ENCODE results near the gene HTRA3. TPM values are rescaled to one million over a fixed set of nuclear protein-coding genes. Genes with fewer than 3 reads are reported as not detected.

The HTRA3 gene
- total RNA-seq, 4 donors from 2014 or later, result 3.3 to 22.5 (median 10.3) TPM

DNA sequence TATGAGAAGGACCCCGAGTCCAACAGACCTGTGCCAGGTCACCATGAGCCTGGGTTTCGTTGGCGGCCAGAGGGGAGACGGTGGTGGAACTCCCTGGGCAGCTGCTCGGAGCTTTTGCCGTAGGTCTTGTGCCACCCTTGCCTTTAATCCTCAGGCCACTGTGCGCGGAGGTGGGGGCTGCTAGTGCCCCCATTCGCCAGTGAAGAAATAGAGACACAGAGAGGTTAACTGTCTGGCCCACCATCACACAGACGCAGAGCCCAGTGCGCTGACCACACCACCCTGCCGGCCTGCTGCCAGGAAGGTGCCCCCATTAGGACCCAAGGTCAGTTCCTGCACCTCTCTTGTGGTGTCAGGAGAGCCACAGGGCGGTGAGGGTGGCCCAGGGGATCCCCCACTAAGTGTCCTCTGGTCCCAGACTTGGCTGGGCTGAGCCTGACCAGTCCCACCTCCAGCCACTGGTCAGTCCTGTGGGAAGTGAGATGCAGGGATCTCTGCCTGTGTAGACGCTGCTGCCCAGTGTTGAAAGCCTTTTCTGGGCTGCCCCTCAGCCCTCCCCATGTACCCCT is 28.3 kb upstream of the HTRA3 start:
- Histone ChIP-seq H3K4me1 (peaks cover 17% of the 10 kb centered on the region), H3K27ac (no peak overlapping the region), H3K4me3 (no peak overlapping the region), H3K9me3 (no peaks in the 10 kb centered on the region), H3K27me3 (no peaks in the 10 kb centered on the region), H3K36me3 (peaks cover 11% of the 10 kb centered on the region)
- whole genome bisulfite sequencing, result 91% methylated on average over 10 of the region's 14 CpGs
- TF ChIP-seq EP300 (IDR thresholded peaks at IDR 0.05), result no peak
- TF ChIP-seq, protein P1, sequence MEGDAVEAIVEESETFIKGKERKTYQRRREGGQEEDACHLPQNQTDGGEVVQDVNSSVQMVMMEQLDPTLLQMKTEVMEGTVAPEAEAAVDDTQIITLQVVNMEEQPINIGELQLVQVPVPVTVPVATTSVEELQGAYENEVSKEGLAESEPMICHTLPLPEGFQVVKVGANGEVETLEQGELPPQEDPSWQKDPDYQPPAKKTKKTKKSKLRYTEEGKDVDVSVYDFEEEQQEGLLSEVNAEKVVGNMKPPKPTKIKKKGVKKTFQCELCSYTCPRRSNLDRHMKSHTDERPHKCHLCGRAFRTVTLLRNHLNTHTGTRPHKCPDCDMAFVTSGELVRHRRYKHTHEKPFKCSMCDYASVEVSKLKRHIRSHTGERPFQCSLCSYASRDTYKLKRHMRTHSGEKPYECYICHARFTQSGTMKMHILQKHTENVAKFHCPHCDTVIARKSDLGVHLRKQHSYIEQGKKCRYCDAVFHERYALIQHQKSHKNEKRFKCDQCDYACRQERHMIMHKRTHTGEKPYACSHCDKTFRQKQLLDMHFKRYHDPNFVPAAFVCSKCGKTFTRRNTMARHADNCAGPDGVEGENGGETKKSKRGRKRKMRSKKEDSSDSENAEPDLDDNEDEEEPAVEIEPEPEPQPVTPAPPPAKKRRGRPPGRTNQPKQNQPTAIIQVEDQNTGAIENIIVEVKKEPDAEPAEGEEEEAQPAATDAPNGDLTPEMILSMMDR (IDR thresholded peaks at IDR 0.05), result no peak
- no peak for TF ChIP-seq POLR2A (IDR thresholded peaks at IDR 0.05)
- TF ChIP-seq POLR2AphosphoS5 (IDR thresholded peaks at IDR 0.05), result no peak
- no peak for DNase-seq (ENCODE audit: low spot score in 2 of 2)

GRCh38 chr4:8241895-8242696 is 27.5 kb upstream of the HTRA3 start:
- Histone ChIP-seq H3K9me3 (no peaks in the 10 kb centered on the region), H3K27ac (peak overlapping the region; percentile 46), H3K36me3 (peaks cover 11% of the 10 kb centered on the region), H3K4me3 (no peak overlapping the region), H3K4me1 (peaks cover 25% of the 10 kb centered on the region), H3K27me3 (no peaks in the 10 kb centered on the region)
- TF ChIP-seq, protein P1 (IDR thresholded peaks at IDR 0.05), result peak; percentile 94 to 97
- TF ChIP-seq POLR2AphosphoS5 (IDR thresholded peaks at IDR 0.05) (peak in 1 of 3 donors; percentile 36), EP300 (IDR thresholded peaks at IDR 0.05) (no peak)
- DNase-seq (ENCODE audit: low spot score in 2 of 2), result peak; percentile 93 to 94
- 67% methylated on average over 8 of the region's 29 CpGs for WGBS

- Histone ChIP-seq H3K9me3 (no peaks in the 10 kb centered on the region), H3K4me1 (peaks cover 28% of the 10 kb centered on the region), H3K27me3 (no peaks in the 10 kb centered on the region), H3K4me3 (no peak overlapping the region), H3K27ac (peak overlapping the region; percentile 46), H3K36me3 (peaks cover 4% of the 10 kb centered on the region)
- WGBS, result 80% methylated on average over 10 of the region's 10 CpGs
- TF ChIP-seq POLR2AphosphoS5 (IDR thresholded peaks at IDR 0.05) (no peak), POLR2A (IDR thresholded peaks at IDR 0.05) (no peak), EP300 (IDR thresholded peaks at IDR 0.05) (no peak)
- TF ChIP-seq, protein P1 (IDR thresholded peaks at IDR 0.05), result no peak
- DNase-seq (ENCODE audit: low spot score in 2 of 2), result no peak
Observed at GRCh38 chr4:8242782-8243560, 26.6 kb upstream of the HTRA3 start.

DNA sequence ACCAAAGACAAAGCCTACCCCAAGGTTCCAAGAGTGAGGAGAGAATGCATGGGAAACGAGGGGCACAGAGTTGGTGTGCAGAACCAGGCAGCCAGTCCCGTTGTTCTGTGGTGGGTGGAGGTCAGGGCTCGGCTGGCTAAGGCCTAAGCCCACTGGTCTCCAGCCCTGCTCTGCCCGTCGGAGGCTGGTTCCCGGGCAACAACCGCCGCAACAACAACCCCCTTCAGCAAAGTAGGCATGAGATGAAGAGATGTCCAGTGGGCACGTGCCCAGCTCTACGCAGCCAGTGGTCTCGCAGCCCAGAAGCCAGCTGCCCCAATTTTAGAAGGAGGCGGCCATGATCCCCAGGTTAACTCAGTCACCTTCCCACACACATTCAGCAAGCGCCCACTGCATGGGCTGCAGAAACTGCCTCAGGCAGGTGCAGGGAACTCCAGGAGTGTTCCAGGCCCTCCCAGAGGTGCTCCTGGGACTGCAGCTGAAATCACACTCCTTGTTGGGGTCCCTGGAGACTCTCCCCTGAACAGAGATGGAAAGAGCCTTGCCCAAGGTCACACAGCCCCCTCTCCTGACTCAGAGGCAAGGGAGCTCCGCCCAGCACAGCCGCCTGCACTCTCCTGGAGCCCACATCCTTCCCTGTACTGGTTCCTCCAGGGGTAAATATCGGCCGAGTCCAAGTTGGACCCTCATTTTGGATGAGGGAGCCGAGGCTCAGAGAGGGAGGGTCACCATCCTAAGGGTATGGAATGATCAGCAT is 25.4 kb upstream of the HTRA3 start:
- Histone ChIP-seq H3K4me3 (no peak overlapping the region), H3K4me1 (peaks cover 22% of the 10 kb centered on the region), H3K27ac (no peak overlapping the region), H3K27me3 (no peaks in the 10 kb centered on the region), H3K9me3 (no peaks in the 10 kb centered on the region), H3K36me3 (peaks cover 4% of the 10 kb centered on the region)
- TF ChIP-seq POLR2A (IDR thresholded peaks at IDR 0.05) (no peak), POLR2AphosphoS5 (IDR thresholded peaks at IDR 0.05) (no peak), EP300 (IDR thresholded peaks at IDR 0.05) (no peak)
- TF ChIP-seq, protein P1 (IDR thresholded peaks at IDR 0.05), result no peak
- WGBS, result 91% methylated on average over 15 of the region's 18 CpGs
- no peak for DNase-seq (ENCODE audit: low spot score in 2 of 2)

Data from suprapubic skin (tissue), 4 donors.